NB4 (cell line): ENCODE data around the gene TMEM125.

Source experiments
- DNase-seq: peaks from one replicate; pipeline ENCODE4 v3.0.0; 2010; ENCODE audit warnings: low read depth
- H3K4me3 ChIP-seq: one replicate; pipeline ENCODE4 v1.5.1; 2011; ENCODE audit warnings: mild to moderate bottlenecking, low read depth, low read length, moderate library complexity
- MYC ChIP-seq: IDR thresholded peaks from 2 replicates; pipeline ENCODE4 v1.6.1; 2011; ENCODE audit warnings: low read depth, low read length
- POLR2A ChIP-seq: IDR thresholded peaks from 2 replicates; pipeline ENCODE4 v1.6.1; 2011; ENCODE audit warnings: mild to moderate bottlenecking; ENCODE audit not compliant: insufficient read length; ENCODE audit errors: extremely low read depth
- TF ChIP-seq, protein P1 (sequence below): IDR thresholded peaks from 2 replicates; pipeline ENCODE4 v1.6.1; 2011; ENCODE audit warnings: low read depth, low read length
- TF ChIP-seq, protein P2 (sequence below): IDR thresholded peaks from one replicate; pipeline ENCODE4 v1.5.1; 2012; ENCODE audit warnings: low read depth, low read length

Gene TMEM125

DNA sequence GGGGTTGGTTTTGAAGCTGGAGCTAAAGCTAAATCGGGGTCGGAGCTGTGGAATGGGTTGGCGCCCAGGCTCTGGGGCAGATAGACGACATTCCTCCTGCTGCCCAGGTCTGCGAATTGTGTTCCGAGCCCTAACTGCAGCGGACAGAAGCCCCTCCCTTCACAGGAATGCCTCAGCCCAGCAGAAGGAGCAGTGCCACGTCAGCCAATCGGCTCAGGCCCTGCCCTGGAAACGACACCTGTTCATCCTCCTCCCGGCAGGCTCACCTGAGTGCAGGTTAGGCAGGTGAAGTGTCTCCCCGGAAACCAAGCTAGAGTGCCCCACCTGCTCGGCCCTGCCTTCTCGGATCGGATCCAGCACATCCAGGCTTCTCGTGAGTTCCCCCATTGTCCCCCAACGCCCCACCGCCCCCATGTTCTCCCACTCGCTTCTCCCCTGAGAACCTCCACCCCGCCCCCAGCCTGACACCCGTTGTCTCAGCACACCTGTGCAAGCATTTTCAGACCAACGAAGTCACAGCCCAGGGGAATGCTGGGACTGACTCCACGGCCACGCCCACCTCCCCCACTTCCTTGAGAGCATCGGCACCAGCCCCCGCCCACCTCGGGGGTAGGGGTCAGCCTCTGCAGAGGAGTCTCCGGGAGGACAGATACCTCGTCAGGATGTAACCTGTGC lies 775 bp downstream of the TMEM125 start:
- no peak overlapping the region for H3K4me3 ChIP-seq
- no peak for DNase-seq

DNA sequence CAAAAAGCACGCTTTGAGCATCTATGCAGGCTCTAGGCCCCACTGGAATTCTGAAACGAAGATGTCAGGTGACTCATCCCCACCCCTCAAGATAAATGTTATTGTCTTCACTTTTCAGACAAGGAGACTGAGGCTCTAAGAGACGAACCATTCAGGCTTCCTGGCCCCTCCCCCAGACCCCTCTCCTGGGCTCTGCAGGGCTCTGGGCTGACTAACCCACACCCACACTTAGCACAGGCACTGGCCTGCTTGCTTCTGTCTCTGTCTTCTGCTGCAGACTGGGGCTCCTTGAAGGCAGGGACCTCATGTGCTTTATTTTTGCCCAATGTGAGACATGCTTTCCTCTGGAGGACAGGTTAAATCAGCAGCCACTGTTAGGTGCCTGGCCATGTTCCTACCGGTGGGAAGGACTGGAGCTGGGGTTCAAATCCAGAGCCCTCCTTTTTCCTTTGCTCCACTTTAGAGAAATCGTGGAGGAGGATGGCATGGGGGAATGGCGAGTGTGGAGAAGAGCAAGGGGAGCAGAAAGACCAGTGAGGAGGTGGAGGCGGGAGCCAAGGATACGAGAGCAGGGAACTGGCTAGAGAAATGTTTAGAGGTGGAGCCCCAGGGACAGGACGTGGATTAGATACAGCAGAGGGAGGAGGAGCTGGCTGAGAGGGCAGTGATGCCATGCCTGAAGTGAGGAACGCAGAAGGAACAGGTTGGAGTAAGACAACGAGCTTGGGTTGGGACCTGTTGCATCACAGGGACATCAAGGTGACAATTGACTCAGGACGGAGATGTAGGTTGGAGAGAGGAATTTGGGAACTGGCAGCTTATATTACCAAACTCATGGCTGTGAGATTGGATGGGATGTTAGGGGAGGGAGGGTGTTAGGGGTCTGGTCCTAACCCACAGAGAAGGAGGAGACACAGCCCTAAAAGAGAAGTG lies 1.7 kb downstream of the TMEM125 start:
- H3K4me3 ChIP-seq: no peak overlapping the region
- DNase-seq: no peak
- TF ChIP-seq POLR2A (no peak), MYC (no peak)
- TF ChIP-seq, protein P1, sequence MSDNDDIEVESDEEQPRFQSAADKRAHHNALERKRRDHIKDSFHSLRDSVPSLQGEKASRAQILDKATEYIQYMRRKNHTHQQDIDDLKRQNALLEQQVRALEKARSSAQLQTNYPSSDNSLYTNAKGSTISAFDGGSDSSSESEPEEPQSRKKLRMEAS: no peak
- TF ChIP-seq, protein P2, sequence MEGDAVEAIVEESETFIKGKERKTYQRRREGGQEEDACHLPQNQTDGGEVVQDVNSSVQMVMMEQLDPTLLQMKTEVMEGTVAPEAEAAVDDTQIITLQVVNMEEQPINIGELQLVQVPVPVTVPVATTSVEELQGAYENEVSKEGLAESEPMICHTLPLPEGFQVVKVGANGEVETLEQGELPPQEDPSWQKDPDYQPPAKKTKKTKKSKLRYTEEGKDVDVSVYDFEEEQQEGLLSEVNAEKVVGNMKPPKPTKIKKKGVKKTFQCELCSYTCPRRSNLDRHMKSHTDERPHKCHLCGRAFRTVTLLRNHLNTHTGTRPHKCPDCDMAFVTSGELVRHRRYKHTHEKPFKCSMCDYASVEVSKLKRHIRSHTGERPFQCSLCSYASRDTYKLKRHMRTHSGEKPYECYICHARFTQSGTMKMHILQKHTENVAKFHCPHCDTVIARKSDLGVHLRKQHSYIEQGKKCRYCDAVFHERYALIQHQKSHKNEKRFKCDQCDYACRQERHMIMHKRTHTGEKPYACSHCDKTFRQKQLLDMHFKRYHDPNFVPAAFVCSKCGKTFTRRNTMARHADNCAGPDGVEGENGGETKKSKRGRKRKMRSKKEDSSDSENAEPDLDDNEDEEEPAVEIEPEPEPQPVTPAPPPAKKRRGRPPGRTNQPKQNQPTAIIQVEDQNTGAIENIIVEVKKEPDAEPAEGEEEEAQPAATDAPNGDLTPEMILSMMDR: no peak

More for the DNA sequence above, 775 bp downstream of the TMEM125 start:
- TF ChIP-seq, protein P2: no peak
- TF ChIP-seq, protein P1: no peak
- no peak for TF ChIP-seq POLR2A
- no peak for TF ChIP-seq MYC

DNA sequence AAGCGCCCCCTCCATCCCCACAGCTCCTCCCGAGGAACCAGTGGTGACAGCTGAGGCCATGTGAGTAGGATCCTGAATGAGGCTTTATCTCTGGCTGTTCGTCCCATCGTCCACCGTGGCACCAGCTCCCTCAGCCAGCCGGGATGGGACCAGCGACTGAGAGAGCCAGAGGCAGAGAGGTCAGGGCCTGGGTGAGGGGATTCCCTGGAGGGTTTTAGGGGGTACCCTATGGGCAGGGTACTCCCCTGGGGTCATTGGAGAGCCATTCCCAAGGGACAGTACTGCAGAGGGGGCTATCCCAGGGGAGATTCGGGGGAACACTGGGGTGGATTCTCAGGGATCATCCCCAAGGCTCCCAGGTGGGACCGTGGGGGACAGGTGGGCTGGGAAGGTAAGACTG lies 2.4 kb downstream of the TMEM125 start:
- DNase-seq: no peak
- H3K4me3 ChIP-seq: no peak overlapping the region
- TF ChIP-seq POLR2A (no peak), MYC (no peak)
- TF ChIP-seq, protein P1: no peak
- TF ChIP-seq, protein P2: no peak

DNA sequence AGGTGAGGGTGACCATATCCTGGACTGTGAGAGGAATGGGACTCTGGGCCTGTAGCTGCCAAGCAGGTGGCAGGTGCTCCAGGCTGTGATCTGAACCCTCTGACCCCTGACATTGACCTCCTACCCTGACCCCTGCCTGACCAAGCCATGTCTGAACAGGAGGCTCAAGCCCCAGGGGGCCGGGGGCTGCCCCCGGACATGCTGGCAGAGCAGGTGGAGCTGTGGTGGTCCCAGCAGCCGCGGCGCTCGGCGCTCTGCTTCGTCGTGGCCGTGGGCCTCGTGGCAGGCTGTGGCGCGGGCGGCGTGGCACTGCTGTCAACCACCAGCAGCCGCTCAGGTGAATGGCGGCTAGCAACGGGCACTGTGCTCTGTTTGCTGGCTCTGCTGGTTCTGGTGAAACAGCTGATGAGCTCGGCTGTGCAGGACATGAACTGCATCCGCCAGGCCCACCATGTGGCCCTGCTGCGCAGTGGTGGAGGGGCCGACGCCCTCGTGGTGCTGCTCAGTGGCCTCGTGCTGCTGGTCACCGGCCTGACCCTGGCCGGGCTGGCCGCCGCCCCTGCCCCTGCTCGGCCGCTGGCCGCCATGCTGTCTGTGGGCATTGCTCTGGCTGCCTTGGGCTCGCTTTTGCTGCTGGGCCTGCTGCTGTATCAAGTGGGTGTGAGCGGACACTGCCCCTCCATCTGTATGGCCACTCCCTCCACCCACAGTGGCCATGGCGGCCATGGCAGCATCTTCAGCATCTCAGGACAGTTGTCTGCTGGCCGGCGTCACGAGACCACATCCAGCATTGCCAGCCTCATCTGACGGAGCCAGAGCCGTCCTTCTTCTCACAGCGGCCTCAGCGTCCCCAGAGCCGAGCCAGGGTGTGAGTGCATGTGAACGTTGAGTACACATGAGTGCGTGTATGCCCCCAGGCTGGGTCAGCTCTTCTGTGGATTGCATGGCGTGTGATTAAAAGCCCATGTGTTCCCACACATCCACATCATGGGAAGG lies 3.1 kb downstream of the TMEM125 start:
- TF ChIP-seq, protein P1: no peak
- TF ChIP-seq, protein P2: no peak
- no peak for TF ChIP-seq MYC
- no peak for TF ChIP-seq POLR2A

DNA sequence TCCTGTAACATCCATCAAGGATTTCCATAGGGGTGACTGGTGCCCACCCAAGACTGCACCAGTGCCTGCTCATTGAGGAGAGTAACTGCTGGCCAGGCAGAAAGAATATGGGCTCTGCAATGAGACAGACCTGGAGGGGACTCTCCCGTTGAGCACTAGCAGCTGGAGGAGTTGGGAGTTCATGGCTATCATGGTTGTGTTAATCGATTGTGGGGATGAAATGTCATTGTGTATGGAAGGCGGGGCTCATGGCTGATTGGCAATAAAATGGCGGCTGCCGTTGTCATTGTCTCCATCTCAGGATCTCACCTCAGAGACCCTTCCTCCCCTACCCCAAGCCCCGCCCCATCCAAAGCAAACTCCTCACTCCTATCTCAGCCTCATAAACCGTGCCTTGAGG lies 3.9 kb downstream of the TMEM125 start:
- DNase-seq: no peak
- H3K4me3 ChIP-seq: no peak overlapping the region
- no peak for TF ChIP-seq MYC
- TF ChIP-seq, protein P2: no peak
- TF ChIP-seq, protein P1: no peak
- no peak for TF ChIP-seq POLR2A

More for the DNA sequence above, 3.1 kb downstream of the TMEM125 start:
- DNase-seq: no peak
- no peak overlapping the region for H3K4me3 ChIP-seq
